Suprapubic skin (tissue), 4 donors: ENCODE data around the gene SCAF1. TPM values are rescaled to one million over a fixed set of nuclear protein-coding genes. Genes with fewer than 3 reads are reported as not detected.
A peak's percentile ranks its signal among the peaks of the same experiment; 100 is the strongest.

Experiments
- DNase-seq, 2 donors: peaks; one replicate each; pipeline ENCODE4 v3.0.0-alpha.2; 2019; ENCODE audit warnings: low spot score in 2 of 2
- H3K27ac ChIP-seq: fragments of 200-600 bp; sonication (generic); one replicate; pipeline ENCODE4 v1.5.1; 2019
- H3K27me3 ChIP-seq: fragments of 200-600 bp; sonication (generic); one replicate; pipeline ENCODE4 v1.5.1; 2019
- H3K36me3 ChIP-seq: fragments of 200-600 bp; sonication (generic); one replicate; pipeline ENCODE4 v1.5.1; 2019
- H3K4me1 ChIP-seq: fragments of 200-600 bp; sonication (generic); one replicate; pipeline ENCODE4 v1.5.1; 2019
- H3K4me3 ChIP-seq: fragments of 200-600 bp; sonication (generic); one replicate; pipeline ENCODE4 v1.5.1; 2019; ENCODE audit warnings: mild to moderate bottlenecking
- H3K9me3 ChIP-seq: fragments of 200-600 bp; sonication (generic); one replicate; pipeline ENCODE4 v1.5.1; 2019
- CTCF ChIP-seq, 2 donors: fragments of 200-600 bp in 1 of 2; fragments of 450-650 bp in 1 of 2; sonication (generic) in 1 of 2; IDR thresholded peaks; one replicate each; pipeline ENCODE4 v1.5.1; 2016 to 2019; ENCODE audit warnings: antibody characterized with exemption in 2 of 2, mild to moderate bottlenecking in 1 of 2, moderate library complexity in 1 of 2
- EP300 ChIP-seq: sonication (generic); formaldehyde crosslinking; IDR thresholded peaks from one replicate; pipeline ENCODE4 v1.6.1; 2017; ENCODE audit warnings: antibody characterized with exemption
- POLR2A ChIP-seq, 2 donors: fragments of 450-650 bp; IDR thresholded peaks; one replicate each; pipeline ENCODE4 v1.6.1; 2017; ENCODE audit warnings: antibody characterized with exemption in 2 of 2, mild to moderate bottlenecking in 2 of 2, moderate library complexity in 2 of 2
- POLR2AphosphoS5 ChIP-seq, 3 donors: sonication (generic); formaldehyde crosslinking; IDR thresholded peaks; one replicate each; pipeline ENCODE4 v1.6.1; 2017; ENCODE audit warnings: antibody characterized with exemption in 3 of 3
- WGBS: methylation state at CpG from one replicate; pipeline ENCODE4 v1.1.5; 2018; 5-methylcytosine and 5-hydroxymethylcytosine counted together
- total RNA-seq, 4 donors: library from RNA; depleted of rRNA; stranded (reverse); fragments of >200 nt; gene quantifications; one replicate each; pipeline ENCODE4 v1.1.0, GENCODE V29; 2016

Gene SCAF1
- total RNA-seq, 4 donors from 2014 or later: 22.1 to 36.9 (median 28.5) TPM

GRCh38 chr19:49682274-49682673, 40.3 kb downstream of the SCAF1 start:
- H3K36me3 ChIP-seq: peaks cover 57% of the 10 kb centered on the region
- no peak overlapping the region for H3K4me3 ChIP-seq
- no peak for DNase-seq
- no peaks in the 10 kb centered on the region for H3K9me3 ChIP-seq
- H3K27ac ChIP-seq: no peak overlapping the region
- 90% methylated on average over 8 of the region's 8 CpGs for WGBS
- no peak for TF ChIP-seq POLR2AphosphoS5 (IDR thresholded peaks at IDR 0.05)
- no peak for TF ChIP-seq POLR2A (IDR thresholded peaks at IDR 0.05)
- no peak for TF ChIP-seq CTCF (IDR thresholded peaks at IDR 0.05)
- no peak for TF ChIP-seq EP300
- no peaks in the 10 kb centered on the region for H3K27me3 ChIP-seq
- H3K4me1 ChIP-seq: peaks cover 37% of the 10 kb centered on the region

GRCh38 chr19:49683814-49684250, 41.8 kb downstream of the SCAF1 start:
- WGBS: 91% methylated on average over 18 of the region's 18 CpGs

GRCh38 chr19:49684251-49684982, 42.4 kb downstream of the SCAF1 start:
- Histone ChIP-seq H3K27me3 (no peaks in the 10 kb centered on the region), H3K36me3 (peaks cover 57% of the 10 kb centered on the region), H3K9me3 (no peaks in the 10 kb centered on the region), H3K4me1 (peaks cover 21% of the 10 kb centered on the region), H3K4me3 (no peak overlapping the region), H3K27ac (no peak overlapping the region)
- TF ChIP-seq POLR2AphosphoS5 (IDR thresholded peaks at IDR 0.05): no peak
- TF ChIP-seq EP300: no peak
- TF ChIP-seq POLR2A (IDR thresholded peaks at IDR 0.05): no peak
- TF ChIP-seq CTCF (IDR thresholded peaks at IDR 0.05): peak in 1 of 2 donors; percentile 64
- DNase-seq: peak in 1 of 2 donors; percentile 77
- WGBS: 84% methylated on average over 23 of the region's 35 CpGs

More at GRCh38 chr19:49683814-49684250, 41.8 kb downstream of the SCAF1 start:
- Histone ChIP-seq H3K36me3 (peaks cover 57% of the 10 kb centered on the region), H3K27ac (no peak overlapping the region), H3K27me3 (no peaks in the 10 kb centered on the region), H3K9me3 (no peaks in the 10 kb centered on the region), H3K4me1 (peaks cover 23% of the 10 kb centered on the region), H3K4me3 (no peak overlapping the region)
- peak in 1 of 2 donors; percentile 65 for DNase-seq
- TF ChIP-seq POLR2A (IDR thresholded peaks at IDR 0.05) (no peak), CTCF (IDR thresholded peaks at IDR 0.05) (no peak), EP300 (no peak), POLR2AphosphoS5 (IDR thresholded peaks at IDR 0.05) (no peak)

- Histone ChIP-seq H3K27me3 (no peaks in the 10 kb centered on the region), H3K9me3 (no peaks in the 10 kb centered on the region), H3K4me3 (no peak overlapping the region), H3K4me1 (peaks cover 21% of the 10 kb centered on the region), H3K36me3 (peaks cover 57% of the 10 kb centered on the region), H3K27ac (no peak overlapping the region)
- 83% methylated on average over 9 of the region's 13 CpGs for WGBS
- no peak for TF ChIP-seq POLR2AphosphoS5 (IDR thresholded peaks at IDR 0.05)
- TF ChIP-seq EP300: no peak
- TF ChIP-seq POLR2A (IDR thresholded peaks at IDR 0.05): no peak
- TF ChIP-seq CTCF (IDR thresholded peaks at IDR 0.05): no peak
- no peak for DNase-seq
Observed at GRCh38 chr19:49684983-49685553, 43.1 kb downstream of the SCAF1 start.

- Histone ChIP-seq H3K4me1 (peaks cover 21% of the 10 kb centered on the region), H3K9me3 (no peaks in the 10 kb centered on the region), H3K4me3 (no peak overlapping the region), H3K27me3 (no peaks in the 10 kb centered on the region), H3K27ac (no peak overlapping the region), H3K36me3 (peaks cover 57% of the 10 kb centered on the region)
- no peak for TF ChIP-seq POLR2AphosphoS5 (IDR thresholded peaks at IDR 0.05)
- TF ChIP-seq EP300: no peak
- TF ChIP-seq CTCF (IDR thresholded peaks at IDR 0.05): no peak
- TF ChIP-seq POLR2A (IDR thresholded peaks at IDR 0.05): no peak
- WGBS: 50% methylated on average over 19 of the region's 23 CpGs
- DNase-seq: peak in 1 of 2 donors; percentile 66
Observed at GRCh38 chr19:49685845-49686332, 43.9 kb downstream of the SCAF1 start.
